Choroid plexus epithelial cell (primary cell): ENCODE data around the gene ANO4.

Experiments
- DNase-seq: peaks from one replicate; pipeline ENCODE4 v3.0.0-alpha.2; 2010; ENCODE audit warnings: low read depth
- H3K4me3 ChIP-seq: 2 replicates; pipeline ENCODE4 v1.5.1; 2011; ENCODE audit warnings: low read depth, mild to moderate bottlenecking, control low read depth, low read length, moderate library complexity
- TF ChIP-seq, protein P1 (sequence below): conservative IDR thresholded peaks from 2 replicates; pipeline ENCODE4 v1.5.1; 2011; ENCODE audit warnings: low read depth, mild to moderate bottlenecking, control low read depth, inconsistent platforms, low read length, moderate library complexity

ANO4 gene

GRCh38 chr12:100877776-100878175 lies 83.2 kb downstream of the ANO4 start:
- peak; percentile 7 for DNase-seq
- TF ChIP-seq, protein P1, sequence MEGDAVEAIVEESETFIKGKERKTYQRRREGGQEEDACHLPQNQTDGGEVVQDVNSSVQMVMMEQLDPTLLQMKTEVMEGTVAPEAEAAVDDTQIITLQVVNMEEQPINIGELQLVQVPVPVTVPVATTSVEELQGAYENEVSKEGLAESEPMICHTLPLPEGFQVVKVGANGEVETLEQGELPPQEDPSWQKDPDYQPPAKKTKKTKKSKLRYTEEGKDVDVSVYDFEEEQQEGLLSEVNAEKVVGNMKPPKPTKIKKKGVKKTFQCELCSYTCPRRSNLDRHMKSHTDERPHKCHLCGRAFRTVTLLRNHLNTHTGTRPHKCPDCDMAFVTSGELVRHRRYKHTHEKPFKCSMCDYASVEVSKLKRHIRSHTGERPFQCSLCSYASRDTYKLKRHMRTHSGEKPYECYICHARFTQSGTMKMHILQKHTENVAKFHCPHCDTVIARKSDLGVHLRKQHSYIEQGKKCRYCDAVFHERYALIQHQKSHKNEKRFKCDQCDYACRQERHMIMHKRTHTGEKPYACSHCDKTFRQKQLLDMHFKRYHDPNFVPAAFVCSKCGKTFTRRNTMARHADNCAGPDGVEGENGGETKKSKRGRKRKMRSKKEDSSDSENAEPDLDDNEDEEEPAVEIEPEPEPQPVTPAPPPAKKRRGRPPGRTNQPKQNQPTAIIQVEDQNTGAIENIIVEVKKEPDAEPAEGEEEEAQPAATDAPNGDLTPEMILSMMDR, result peak; percentile 44
- H3K4me3 ChIP-seq, result no peak overlapping the region

- no peak for DNase-seq
- H3K4me3 ChIP-seq, result no peak overlapping the region
- TF ChIP-seq, protein P1, result no peak
These were observed 100.6 kb downstream of the ANO4 start for GRCh38 chr12:100895192-100895591.

GRCh38 chr12:100896192-100896591 lies 101.6 kb downstream of the ANO4 start:
- DNase-seq, result no peak
- no peak overlapping the region for H3K4me3 ChIP-seq
- TF ChIP-seq, protein P1, result no peak

DNA sequence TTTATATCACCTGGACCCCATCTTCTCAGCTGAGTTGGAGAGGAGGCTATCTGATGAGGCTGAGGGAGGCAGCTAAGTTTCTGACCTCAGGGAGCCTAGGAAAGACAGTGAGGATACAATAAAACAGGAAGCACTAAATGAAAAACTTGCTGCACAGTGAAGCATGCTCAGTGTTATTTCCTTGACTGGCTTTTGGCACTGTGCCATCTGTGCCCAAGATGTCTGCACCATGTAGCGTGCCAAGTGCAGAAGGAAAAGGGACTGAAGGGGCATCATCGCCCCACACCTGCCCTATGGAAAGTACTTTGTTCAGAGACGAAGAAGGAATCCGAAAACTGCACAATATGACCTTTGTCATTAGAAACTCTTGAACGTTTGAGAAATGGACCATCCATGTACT lies 102.7 kb downstream of the ANO4 start:
- TF ChIP-seq, protein P1, result no peak
- DNase-seq, result no peak
- H3K4me3 ChIP-seq, result no peak overlapping the region

DNA sequence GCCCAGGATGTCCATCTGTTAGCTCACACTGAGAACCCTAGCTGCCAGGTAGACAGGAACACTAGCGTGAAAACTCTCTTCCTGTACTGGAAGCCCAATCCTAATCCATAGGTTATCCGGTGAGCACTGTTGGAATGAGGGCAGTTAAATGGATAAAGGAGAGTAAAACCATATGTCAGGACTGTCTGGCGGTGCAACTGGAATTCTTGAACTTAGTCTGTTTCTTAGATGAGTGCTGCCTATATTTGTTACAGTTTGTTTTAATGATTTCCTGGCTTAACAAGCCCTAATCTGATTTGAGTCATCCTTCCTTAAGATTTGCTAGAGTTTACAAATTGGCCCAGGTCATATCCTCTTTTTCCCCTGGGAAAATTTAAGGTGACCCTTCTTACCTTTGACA lies 104.7 kb downstream of the ANO4 start:
- no peak overlapping the region for H3K4me3 ChIP-seq
- TF ChIP-seq, protein P1, result no peak
- no peak for DNase-seq

DNA sequence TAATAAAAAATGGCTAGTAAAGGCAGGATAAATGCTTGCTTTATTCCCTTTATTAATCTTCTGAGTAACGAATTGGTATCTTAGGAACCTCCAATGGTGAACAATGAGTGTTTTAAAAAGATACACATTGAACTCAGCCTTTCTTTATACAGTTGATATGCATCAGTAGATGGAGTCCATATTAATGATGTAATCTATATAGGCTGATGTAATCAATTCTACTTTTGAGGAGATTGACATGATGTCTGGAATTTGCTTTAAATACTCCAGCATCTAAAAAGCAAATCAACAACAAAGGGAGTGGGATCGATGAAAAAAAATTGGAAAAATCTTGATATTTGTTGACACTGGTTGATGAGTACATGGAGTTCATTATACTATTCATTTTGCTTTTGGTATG lies 106.2 kb downstream of the ANO4 start:
- TF ChIP-seq, protein P1, result no peak
- no peak for DNase-seq
- H3K4me3 ChIP-seq, result no peak overlapping the region

DNA sequence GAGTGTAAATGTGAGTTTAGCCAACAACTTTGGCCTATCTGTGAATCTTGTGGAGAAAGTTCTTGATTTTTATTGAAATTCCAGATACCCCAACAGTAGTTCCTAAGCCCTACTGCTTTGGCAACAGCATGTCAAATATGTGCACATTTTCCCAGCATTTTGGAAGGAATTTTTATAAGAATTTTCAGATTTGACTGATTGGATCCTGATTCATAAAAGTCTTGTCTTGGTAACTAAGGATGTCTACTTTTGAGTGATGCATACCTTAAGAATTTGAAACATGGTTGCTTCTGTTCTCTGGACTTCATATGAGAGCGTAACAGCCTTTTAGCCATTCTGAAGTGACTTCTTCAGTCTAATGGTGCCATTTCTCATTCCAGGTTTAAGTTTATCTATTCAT lies 106.7 kb downstream of the ANO4 start:
- DNase-seq, result no peak
- TF ChIP-seq, protein P1, result no peak
- no peak overlapping the region for H3K4me3 ChIP-seq
